ENCODE data around the gene SLC35A3. TPM values are rescaled to one million over a fixed set of nuclear protein-coding genes. Genes with fewer than 3 reads are reported as not detected.
"Not testable (repeated sequence)": the region's sequence is repeated elsewhere in the genome, so short reads cannot be mapped to it uniquely, and the experiment has no call there.

The SLC35A3 gene
- polyA plus RNA-seq, 3 donors, result 21.7 to 34.5 (median 31.6) TPM

DNA sequence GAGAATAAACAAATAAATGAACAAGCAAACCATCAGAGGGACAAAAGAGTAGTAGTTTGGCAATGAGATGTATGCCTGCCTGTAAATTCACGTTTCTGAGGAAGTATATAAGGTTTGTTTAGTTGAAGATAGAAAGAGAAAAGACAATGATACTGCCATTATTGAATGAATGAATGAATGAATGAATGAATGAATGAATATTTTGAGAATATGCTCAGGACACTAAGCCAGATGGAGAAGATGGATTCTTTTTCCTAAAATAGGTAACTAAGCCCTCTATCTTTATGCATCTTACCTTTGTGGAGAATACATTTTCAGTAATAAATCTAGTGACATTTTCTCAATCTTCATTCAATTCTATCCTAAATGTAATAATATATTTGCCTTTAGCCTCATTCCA is 49.4 kb downstream of the SLC35A3 start:
- DNase-seq, result no peak

DNA sequence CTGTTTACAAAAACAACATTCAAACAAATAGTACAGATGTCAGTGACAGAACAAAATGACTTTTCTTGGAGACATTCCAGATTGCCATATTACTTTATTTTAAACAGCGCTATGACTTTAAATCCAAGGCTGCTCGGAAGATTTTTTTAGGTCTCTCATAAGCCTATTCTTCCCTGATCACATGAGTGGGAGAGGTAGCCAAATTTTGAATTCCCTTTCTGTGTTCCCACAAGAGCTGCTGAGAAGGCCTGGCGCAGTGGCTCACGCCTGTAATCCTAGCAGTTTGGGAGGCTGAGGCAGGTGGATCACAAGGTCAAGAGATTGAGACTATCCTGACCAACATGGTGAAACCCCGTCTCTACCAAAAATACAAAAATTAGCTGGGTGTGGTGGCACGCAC is 53.7 kb downstream of the SLC35A3 start:
- DNase-seq, result no peak

DNA sequence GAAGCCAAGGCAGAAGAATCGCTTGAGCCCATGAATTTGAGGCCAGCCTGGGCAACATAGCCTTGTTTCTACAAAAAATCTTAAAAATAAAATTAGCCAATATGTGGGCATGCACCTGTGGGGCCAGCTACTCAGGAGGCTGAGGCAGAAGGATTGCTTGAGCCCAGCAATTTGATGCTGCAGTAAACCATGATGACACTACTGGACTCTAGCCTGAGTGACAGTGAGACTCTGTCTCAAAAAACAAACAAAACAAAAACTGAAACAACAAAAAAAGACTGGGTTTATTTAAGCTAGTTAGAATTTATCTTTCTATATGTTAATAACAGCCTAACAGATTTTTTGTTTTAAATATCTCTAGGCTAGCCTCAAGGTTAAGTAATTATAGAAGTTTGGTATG is 57.4 kb downstream of the SLC35A3 start:
- no peak for DNase-seq

DNA sequence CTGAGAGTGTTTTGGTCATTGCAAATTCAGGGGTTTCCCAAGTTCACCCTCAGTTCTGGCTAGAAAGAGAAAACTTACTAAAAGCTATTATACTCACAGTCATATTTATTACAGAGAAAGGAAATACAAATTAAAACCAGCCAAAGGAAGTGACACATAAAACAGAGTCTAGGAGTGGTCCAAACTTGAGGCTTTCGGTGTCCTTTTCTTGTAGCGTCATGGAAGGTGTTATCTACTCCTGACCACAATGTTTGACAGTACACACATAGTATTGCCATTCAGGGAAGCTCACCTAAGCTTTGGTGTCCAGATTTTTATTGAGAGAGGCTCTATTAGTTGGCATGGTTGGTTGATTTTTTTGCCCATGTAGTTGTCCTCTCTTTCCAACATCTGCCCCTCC is 59.0 kb downstream of the SLC35A3 start:
- DNase-seq, result no peak

DNA sequence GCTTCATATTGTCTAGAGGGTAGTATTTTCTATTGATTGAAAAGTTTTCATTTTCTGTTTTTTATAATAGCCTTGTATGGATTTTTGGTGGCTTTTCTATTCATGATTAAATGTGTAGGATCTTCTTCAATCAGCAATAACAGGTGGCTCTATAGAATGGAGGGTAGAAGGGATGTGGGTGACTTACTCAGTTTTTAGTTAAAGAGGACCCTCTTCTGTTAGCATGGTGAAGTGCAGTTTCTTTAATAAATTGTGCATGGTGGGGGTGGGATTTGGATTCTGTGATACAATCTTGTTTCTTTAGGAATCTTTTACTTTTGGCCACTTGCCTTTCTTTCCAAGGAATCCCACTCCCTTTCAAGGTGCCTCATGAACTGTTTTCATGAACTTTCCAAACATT is 64.7 kb downstream of the SLC35A3 start:
- no peak for DNase-seq

DNA sequence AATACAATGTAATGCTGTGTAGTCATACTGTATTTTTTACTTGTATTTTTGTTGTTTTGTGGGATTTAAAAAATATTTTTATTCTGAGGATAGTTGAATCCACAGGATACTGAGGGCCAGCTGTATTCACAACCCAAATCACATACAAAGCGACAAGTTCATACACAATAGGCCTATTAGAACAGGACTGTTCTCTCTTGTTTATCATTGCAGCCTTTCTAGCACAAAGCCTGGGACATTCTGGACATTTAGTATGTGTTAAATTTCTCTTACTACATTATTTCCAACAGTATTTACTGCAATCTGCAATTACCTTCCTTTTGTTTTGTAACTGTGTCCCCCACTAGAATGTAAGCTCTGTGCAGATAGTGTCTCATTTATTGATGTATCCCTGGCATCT is 65.4 kb downstream of the SLC35A3 start:
- DNase-seq, result no peak

DNA sequence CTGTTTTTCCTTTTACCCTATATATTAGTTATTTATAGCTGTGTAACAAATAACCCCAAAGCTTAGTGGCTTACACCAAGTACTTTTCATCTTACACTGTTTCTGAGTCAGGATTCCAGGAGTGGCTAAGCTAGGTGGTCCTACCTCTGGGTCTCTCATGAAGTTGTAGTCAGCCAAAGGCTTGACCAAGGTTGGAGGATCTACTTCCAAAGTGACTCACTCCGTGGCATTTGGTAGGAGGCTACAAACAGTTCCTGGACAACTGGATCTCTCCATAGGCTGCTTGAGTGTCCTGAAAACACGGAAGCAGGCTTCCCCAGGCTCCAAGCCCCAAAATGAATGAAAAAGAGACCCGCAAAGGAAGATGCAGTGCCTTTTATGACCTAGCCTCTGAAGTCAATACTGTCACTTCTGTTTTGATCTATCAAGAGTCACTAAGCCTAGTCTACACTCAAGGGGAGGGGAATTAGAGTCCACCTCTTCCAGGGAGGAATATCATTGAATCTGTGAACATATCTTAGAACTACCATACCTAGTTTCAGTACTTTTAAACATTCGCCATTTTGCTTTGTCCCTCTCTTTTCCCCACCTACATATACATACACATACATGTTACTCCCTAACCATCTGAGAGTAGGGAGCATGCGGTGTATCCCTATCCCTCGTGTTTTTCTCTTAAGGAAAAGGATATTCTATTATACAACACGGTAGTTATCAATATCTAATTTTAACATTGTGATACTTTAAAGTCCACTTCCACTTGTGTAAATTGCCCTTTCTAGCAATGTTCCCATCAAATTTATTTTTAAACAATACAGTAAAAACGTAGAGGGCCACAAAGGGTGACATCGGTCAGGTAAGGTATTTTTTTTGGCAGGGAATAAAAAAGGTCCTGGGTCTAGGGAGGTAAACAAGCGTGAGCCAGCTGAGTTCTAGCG is 67.2 kb downstream of the SLC35A3 start:
- DNase-seq, result peak; percentile 21

DNA sequence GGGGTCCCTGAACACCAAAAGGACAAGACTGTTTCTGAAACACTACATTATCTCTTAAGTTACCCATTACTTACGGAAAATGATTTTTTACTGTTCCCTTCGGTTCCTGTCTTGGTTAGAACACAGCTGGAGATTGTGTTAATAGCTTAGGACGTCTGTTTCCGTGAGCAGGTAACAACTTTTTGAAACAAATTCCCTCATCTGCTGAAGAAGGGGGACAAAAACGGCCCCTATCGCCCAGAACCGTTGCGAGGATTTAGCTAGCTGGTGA is 67.8 kb downstream of the SLC35A3 start:
- no peak for DNase-seq

DNA sequence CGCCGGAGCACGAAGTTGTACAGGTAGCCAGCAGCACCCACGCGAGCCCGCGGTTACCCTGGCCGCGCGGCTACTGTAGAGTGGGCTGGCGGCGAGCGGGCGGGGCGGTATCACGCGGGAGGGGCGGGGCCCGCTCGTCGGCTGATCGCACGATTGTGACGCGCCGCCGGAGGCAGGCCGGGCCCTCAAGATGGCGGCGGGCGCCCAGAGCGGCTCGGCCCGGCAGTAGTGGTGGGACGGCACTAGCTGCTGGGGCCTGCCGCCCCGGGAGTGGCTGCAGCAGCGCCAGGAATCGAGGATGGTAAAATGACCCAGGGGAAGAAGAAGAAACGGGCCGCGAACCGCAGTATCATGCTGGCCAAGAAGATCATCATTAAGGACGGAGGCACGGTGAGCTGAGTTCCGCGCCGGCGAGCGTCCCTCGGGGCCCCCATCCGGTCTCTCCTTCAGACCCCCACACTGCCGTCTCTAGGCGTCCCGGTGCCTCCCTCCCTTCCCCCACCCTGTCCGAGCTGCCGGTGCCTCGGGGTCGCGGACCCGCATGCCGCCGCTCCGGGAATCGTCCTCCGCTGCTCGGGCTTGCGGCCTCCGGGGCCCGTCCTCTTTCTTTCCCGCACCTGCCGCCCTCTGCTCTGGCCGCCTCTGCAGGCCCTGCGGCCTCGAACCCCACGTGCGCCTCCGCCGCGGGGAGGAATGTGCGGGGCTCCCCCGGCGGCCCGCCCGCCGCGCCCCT is 68.3 kb downstream of the SLC35A3 start:
- DNase-seq, result peak; percentile 89

DNA sequence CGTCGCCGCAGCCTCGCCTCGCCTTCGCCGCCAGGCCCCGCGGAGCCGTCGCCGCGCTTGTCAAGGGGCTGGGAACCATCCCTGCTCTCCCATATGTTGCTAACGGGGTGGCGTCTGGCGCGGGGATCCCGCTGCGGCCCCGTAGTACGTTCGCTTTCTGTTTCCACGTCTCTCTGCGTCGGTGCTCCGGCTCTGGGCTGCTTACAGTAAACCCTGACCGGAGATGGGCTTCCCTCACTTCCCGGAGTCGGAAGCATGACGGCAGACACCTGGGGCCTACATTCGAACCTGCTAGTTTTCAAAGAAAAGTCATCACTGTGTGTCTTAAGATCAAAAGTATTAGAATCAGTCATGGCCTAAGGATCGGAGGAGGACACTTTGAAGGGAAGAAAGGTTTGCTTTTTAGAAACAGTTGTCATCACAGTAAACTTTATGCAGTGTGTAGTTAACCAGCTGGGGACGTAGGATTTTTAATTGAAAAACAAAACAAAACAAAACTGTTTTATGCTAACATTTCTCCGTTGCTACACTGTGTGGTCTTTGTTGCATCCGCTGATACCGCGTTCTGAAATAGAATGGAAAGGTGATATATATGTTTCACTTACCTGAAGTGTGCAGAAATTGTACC is 69.0 kb downstream of the SLC35A3 start:
- peak; percentile 67 for DNase-seq

DNA sequence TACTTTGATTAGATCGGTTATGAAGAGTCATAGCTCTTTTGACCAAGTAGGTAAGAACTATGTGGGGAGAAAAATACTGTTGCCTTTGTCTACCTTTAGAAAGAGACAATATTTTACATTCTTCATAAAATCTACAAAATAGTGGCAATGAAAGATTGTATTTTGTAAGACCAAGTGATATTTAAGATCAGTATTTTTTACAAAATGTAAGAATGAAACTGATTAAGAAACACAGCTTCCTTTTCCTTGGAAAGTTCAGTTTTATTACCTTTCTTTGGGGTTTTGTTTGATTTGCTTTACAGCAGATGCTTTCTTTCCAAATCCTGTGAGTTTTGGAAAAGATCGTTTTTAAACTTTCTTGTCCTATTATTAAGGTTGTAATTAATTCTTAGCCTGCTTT is 69.8 kb downstream of the SLC35A3 start:
- DNase-seq, result no peak

DNA sequence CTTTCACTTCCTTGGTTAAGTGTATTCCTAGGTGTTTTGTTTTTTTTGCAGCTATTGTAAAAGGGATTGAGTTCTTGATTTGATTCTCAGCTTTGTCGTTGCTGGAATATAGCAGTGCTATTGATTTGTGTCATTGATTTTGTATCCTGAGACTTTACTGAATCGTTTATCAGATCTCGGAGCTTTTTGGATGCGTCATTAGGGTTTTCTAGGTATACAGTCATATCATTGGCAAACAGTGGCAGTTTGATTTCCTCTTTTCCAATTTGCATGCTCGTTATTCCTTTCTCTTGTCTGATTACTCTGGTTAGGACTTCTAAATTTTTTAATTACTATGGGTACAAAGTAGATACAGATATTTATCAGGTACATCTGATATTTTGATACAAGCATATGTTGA is 75.4 kb downstream of the SLC35A3 start:
- no peak for DNase-seq

DNA sequence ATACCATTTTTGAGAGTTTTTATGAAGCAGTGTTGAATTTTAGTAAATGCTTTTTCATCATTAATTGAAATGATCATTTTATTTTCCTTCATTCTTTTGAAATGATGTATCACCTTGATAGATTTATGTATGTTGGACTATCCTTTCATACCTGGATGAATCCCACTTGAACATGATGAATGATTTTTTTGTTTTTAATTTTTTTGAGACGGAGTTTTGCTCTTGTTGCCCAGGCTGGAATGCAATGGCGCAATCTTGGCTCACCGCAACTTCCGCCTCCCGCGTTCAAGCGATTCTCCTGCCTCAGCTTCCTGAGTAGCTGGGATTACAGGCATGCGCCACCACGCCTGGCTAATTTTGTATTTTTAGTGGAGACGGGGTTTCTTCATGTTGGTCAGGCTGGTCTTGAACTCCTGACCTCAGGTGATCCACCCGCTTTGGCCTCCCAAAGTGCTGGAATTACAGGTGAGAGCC is 77.5 kb downstream of the SLC35A3 start:
- not testable (repeated sequence) for DNase-seq

DNA sequence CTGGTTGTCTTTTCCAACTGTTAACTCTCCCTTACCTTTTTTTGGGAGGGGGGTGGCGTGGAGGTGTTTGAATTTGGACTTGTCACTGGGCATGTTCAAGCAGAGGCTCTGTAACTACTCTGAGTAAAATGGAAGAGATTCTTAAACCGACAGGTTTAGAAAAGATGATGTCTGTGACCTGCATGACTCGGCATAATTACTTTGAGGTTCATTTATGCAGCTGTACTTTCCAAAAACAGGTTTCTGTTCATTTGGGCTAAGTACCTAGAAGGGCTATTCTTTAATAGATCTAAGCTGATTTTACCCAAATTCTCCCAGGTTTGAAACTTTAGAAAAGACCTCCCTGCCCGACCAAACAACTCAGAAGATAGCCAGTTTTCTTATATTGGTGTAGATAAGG is 80.3 kb downstream of the SLC35A3 start:
- DNase-seq, result no peak

DNA sequence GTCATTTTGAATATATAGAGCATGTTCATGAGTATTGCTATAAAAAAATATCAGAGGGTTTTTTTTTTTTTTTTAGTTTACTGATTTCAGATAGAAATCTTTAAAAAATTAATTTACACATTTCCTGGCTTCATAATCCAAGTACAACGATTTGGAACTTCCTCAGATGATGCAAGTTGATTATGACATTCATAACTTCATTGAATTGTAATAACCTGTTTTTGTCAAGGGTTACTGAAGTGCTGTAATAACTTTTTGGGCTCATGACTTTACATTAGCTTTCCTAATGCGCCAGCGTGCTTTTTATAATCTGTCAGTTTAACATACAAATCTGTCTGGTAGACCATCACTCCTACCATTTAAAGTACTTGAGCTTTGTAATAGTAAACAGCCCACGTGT is 81.6 kb downstream of the SLC35A3 start:
- no peak for DNase-seq

DNA sequence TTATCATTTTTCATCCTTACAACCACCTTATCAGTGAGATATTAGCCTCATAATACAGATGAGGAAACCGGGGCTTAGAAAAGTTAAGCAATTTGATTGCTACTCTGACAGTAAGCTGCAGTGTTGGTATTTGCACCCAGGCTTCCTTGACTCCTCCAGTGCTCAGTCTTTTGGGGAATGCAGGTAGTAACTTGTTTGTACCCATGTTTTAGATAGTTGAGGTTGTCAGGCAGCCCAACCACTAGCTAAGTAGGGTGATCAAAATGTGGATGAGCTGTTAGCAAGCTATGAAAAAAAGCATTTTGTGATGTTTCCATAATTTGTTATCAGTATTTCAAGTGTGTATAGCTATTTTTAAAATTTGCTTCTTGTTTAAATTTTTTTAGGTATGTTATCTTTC is 82.1 kb downstream of the SLC35A3 start:
- DNase-seq, result no peak

DNA sequence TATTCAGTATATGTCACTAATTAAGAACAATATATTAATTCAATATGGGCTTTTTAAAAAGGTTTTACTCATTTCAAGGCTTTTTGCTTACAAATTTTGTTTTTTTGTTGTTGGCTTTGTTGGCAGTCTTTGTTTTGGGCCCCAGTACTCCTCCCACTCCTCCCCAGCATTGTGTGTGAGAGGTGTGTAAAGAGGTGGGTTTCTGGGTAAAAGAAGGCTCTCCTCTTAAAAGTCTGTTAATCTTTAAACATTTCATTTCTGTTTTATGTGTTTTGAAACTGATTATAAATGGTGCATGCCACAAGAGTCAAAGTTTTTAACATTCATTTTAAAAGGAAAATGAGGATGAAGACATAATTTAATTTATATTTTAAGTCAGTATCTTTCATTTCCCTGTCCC is 83.3 kb downstream of the SLC35A3 start:
- no peak for DNase-seq

DNA sequence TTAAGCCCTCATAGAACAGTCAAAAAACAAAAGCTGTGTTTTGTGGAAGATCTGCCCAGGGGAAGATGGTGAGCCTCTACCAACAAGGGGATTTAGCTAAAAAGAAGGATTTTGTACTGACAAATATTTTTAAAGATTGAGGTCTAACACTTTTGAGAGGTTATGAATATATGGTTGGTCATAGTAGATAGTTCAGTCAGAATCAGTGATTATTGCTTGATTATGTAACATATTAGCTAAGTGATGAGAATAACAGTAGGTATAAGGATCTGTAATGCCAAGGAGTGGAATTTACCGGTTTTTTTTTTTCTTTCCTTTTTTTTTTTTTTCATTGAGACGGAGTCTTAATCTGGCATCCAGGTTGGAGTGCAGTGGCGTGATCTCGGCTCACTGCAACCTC is 83.9 kb downstream of the SLC35A3 start:
- no peak for DNase-seq

DNA sequence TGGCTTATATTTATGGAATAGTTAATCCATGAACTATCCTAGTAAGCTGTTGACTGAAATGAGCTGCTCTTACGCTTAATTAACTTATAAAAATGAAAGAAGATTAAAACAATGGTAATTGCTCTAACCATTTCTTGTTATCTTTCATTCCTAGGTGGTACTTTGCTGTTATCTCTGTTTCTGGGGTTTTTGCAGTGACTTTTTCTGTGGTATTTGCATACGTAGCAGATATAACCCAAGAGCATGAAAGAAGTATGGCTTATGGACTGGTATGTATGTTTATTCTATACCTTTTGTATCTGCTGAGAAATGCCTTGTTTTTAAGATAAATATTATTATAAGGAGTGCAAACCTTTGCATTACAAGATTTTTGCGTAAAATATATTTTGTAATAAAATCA is 91.9 kb downstream of the SLC35A3 start:
- no peak for DNase-seq

DNA sequence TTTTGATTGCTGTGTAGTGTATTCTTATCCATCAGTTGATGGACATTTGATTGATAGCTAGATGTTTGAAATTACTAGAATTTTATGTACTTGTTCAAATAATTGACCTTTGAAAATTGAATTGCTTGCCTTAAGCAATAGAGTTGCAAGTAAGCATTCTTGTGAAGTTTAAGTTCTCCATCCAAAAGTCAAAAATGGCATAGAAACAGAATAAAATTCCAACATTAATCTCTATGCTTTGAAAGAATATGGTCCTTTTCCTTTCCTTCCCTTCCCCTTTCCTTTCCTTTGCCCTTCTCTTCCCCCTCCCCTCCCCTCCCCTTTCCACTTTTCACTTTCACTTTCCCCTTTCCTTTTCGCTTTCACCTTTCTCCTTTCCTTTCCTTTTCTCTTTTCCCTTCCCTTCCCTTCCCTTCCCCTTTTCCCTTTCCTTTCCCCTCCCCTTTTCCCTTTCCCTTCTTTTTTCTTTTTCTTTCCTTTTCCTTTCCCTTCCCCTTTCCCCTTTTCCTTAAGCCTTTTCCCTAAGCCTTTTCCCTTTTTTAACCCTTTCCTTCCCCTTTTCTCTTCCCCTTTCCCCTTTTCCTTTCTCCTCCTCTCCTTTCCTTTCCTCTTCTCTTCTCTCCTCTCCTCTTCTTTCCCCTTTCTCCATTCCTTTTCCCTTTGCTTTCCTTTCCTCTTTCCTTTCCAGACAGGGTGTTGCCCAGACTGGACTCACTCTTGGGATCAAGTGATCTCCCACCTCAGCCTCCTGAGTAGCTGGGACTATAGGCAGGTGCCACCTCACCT is 95.6 kb downstream of the SLC35A3 start:
- DNase-seq, result no peak

DNA sequence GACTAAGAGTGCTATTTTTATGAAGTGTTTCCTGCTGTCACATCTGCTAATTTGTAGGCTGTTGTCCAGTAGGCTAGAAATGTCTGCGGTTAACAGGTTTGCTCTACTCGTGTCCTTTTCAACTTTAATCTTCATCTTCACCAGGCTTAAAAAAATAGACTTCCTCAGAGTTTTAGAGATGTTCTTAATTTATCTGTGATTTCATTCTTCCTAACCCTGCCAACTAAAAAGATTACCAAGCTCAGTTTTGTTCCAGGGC is 96.1 kb downstream of the SLC35A3 start:
- no peak for DNase-seq

DNA sequence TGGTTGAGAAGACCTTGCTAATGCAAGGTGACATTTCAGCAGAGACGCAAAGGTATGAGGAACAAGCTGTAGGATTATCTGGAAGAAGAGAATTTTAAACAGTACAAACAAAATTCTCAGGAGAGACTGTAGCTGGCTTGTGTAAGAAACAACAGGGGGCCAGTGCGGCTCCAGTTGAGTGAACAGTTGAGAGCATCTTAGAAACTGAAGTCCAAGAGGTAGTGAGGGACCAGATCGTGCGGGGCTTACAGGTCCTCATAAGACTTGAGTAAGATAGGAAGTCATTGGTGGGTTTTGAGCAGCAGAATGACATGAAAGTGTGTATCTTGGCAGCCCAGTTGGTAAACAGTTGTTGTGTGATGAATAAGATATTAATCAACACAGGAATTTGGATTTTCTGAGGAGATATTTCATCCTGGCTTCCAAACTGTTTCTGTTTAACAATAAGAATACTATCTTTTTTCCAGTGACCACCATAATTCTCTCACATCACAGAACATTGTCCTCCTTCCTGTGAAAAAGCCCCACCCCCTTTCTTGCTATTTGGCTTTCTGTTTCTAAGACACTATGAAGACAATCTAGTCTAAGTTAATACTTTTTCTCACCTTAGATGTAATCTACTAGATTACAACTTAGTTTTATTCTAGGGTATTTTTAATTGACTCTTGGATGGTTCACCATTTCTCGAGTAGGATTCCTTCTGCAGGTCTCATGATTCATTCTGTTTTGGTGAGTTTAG is 100.6 kb downstream of the SLC35A3 start:
- no peak for DNase-seq

Data from renal pelvis (tissue), 4 donors.